Suprapubic skin (tissue), 3 donors: Measurements from ENCODE around the gene RNF38.

Experiments used
- EP300 ChIP-seq: sonication (generic); formaldehyde crosslinking; IDR thresholded peaks from one replicate; pipeline ENCODE4 v1.6.1; 2017; ENCODE audit warnings: antibody characterized with exemption
- POLR2A ChIP-seq, 2 donors: fragments of 450-650 bp; IDR thresholded peaks; one replicate each; pipeline ENCODE4 v1.6.1; 2017; ENCODE audit warnings: antibody characterized with exemption in 2 of 2, mild to moderate bottlenecking in 2 of 2, moderate library complexity in 2 of 2
- TF ChIP-seq, protein P1 (sequence below), 2 donors: fragments of 200-600 bp in 1 of 2; fragments of 450-650 bp in 1 of 2; sonication (generic) in 1 of 2; IDR thresholded peaks; one replicate each; pipeline ENCODE4 v1.5.1; 2016 to 2019; ENCODE audit warnings: antibody characterized with exemption in 2 of 2, mild to moderate bottlenecking in 1 of 2, moderate library complexity in 1 of 2

DNA sequence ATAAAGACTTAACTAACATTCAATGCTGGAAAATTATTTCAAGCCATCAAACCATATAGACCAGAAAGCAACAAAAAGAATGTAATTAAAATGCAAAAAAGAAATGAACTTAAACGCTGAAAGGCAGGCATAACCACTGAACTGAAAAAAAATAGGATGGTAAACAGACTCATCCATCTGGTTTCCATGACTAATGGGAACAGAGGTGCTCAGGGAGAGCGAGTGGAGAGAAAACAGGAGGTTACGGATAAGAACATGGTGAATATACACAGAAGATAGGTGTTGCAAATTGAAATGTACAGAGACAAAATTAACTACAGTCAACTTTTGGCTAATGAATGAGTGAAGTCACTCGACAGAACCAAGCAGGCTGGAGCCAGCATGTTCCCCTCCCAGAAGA, 43.5 kb upstream of the RNF38 start:
- TF ChIP-seq EP300 (no peak), POLR2A (IDR thresholded peaks at IDR 0.05) (no peak)
- TF ChIP-seq, protein P1, sequence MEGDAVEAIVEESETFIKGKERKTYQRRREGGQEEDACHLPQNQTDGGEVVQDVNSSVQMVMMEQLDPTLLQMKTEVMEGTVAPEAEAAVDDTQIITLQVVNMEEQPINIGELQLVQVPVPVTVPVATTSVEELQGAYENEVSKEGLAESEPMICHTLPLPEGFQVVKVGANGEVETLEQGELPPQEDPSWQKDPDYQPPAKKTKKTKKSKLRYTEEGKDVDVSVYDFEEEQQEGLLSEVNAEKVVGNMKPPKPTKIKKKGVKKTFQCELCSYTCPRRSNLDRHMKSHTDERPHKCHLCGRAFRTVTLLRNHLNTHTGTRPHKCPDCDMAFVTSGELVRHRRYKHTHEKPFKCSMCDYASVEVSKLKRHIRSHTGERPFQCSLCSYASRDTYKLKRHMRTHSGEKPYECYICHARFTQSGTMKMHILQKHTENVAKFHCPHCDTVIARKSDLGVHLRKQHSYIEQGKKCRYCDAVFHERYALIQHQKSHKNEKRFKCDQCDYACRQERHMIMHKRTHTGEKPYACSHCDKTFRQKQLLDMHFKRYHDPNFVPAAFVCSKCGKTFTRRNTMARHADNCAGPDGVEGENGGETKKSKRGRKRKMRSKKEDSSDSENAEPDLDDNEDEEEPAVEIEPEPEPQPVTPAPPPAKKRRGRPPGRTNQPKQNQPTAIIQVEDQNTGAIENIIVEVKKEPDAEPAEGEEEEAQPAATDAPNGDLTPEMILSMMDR (IDR thresholded peaks at IDR 0.05) = no peak
